HEK293 (cell line): ENCODE measurements around the gene ABLIM2.

Experiments used
- CTCF ChIA-PET: fragments of 350-600 bp; formaldehyde crosslinking; extraction: SDS; loops from one replicate; lab custom pipeline; 2021; ENCODE audit warnings: antibody characterized with exemption; lab: Yijun Ruan, JAX
- POLR2A ChIA-PET: fragments of 300-600 bp; formaldehyde crosslinking; extraction: SDS; loops from one replicate; lab custom pipeline; 2020; ENCODE audit warnings: antibody characterized with exemption, inconsistent platforms; lab: Yijun Ruan, JAX
- H3K27ac ChIP-seq: fragments of 200-500 bp; sonication (Bioruptor generic); 2 replicates; pipeline ENCODE4 v1.5.1; 2014; ENCODE audit warnings: low read depth, low read length, control low read depth, inconsistent platforms; ENCODE audit errors: extremely low read depth
- H3K36me3 ChIP-seq, 2 experiments: fragments of 200-500 bp in 1 of 2; sonication (Bioruptor generic) in 1 of 2; 1 replicate in 1 of 2; 2 replicates in 1 of 2; pipeline ENCODE4 v1.5.1; 2014 to 2017; ENCODE audit warnings: inconsistent platforms in 2 of 2, low read length in 2 of 2; ENCODE audit not compliant: control insufficient read depth in 2 of 2, insufficient read depth in 1 of 2
- H3K4me1 ChIP-seq: fragments of 200-500 bp; sonication (Bioruptor generic); 2 replicates; pipeline ENCODE4 v1.5.1; 2014; ENCODE audit warnings: mild to moderate bottlenecking, low read length, inconsistent platforms; ENCODE audit not compliant: control insufficient read depth, insufficient read depth
- H3K4me3 ChIP-seq: 2 replicates; pipeline ENCODE4 v1.5.1; 2011; ENCODE audit warnings: low read depth, mild to moderate bottlenecking, control low read depth, low read length, moderate library complexity
- H3K9me3 ChIP-seq: fragments of 200-500 bp; sonication (Bioruptor generic); 2 replicates; pipeline ENCODE4 v1.5.1; 2014; ENCODE audit warnings: low read depth, low read length, inconsistent platforms; ENCODE audit not compliant: control insufficient read depth, insufficient read depth
- FEZF1 ChIP-seq: fragments of 450-650 bp; formaldehyde crosslinking; IDR thresholded peaks from 2 replicates; pipeline ENCODE4 v1.5.1; 2016; ENCODE audit warnings: missing biosample characterization, missing genetic modification characterization
- HOXD13 ChIP-seq: sonication (generic); formaldehyde crosslinking; IDR thresholded peaks from 2 replicates; pipeline ENCODE4 v1.8.0; 2022; ENCODE audit warnings: missing genetic modification reagents, borderline replicate concordance
- KLF16 ChIP-seq: fragments of 450-650 bp; formaldehyde crosslinking; IDR thresholded peaks from 2 replicates; pipeline ENCODE4 v1.5.1; 2017; ENCODE audit warnings: missing biosample characterization, missing genetic modification characterization
- KLF8 ChIP-seq: fragments of 450-650 bp; formaldehyde crosslinking; IDR thresholded peaks from 2 replicates; pipeline ENCODE4 v1.5.1; 2016; ENCODE audit warnings: missing biosample characterization, missing genetic modification characterization
- MEIS1 ChIP-seq: sonication (generic); formaldehyde crosslinking; IDR thresholded peaks from 2 replicates; pipeline ENCODE4 v1.8.1; 2022; ENCODE audit warnings: missing genetic modification reagents, mild to moderate bottlenecking, borderline replicate concordance
- SCRT1 ChIP-seq: fragments of 450-650 bp; formaldehyde crosslinking; IDR thresholded peaks from 2 replicates; pipeline ENCODE4 v1.5.1; 2016; ENCODE audit warnings: missing biosample characterization, missing genetic modification characterization, borderline replicate concordance
- ZFP3 ChIP-seq: fragments of 450-650 bp; formaldehyde crosslinking; IDR thresholded peaks from 2 replicates; pipeline ENCODE4 v1.5.1; 2016; ENCODE audit warnings: low read depth, missing biosample characterization, missing genetic modification characterization
- ZFP41 ChIP-seq: fragments of 450-650 bp; formaldehyde crosslinking; IDR thresholded peaks from 2 replicates; pipeline ENCODE4 v1.5.1; 2016; ENCODE audit warnings: missing biosample characterization, missing genetic modification characterization, borderline replicate concordance
- ZNF146 ChIP-seq: fragments of 450-650 bp; formaldehyde crosslinking; IDR thresholded peaks from 2 replicates; pipeline ENCODE4 v1.5.1; 2016; ENCODE audit warnings: missing biosample characterization, missing genetic modification characterization
- ZNF23 ChIP-seq: fragments of 450-650 bp; formaldehyde crosslinking; IDR thresholded peaks from 2 replicates; pipeline ENCODE4 v1.5.1; 2016; ENCODE audit warnings: missing biosample characterization, missing genetic modification characterization, borderline replicate concordance
- ZNF354C ChIP-seq: fragments of 450-650 bp; formaldehyde crosslinking; IDR thresholded peaks from 2 replicates; pipeline ENCODE4 v1.5.1; 2016; ENCODE audit warnings: missing biosample characterization, missing genetic modification characterization, low read depth, borderline replicate concordance
- ZNF391 ChIP-seq: fragments of 450-650 bp; formaldehyde crosslinking; IDR thresholded peaks from 2 replicates; pipeline ENCODE4 v1.5.1; 2016; ENCODE audit warnings: low read depth, missing biosample characterization, missing genetic modification characterization, borderline replicate concordance
- ZNF449 ChIP-seq: fragments of 450-650 bp; formaldehyde crosslinking; IDR thresholded peaks from 2 replicates; pipeline ENCODE4 v1.5.1; 2017; ENCODE audit warnings: missing biosample characterization, mild to moderate bottlenecking, missing genetic modification characterization, moderate library complexity
- ZNF561 ChIP-seq: fragments of 450-650 bp; IDR thresholded peaks from 2 replicates; pipeline ENCODE4 v1.5.1; 2018; ENCODE audit warnings: missing biosample characterization, missing genetic modification characterization, borderline replicate concordance
- ZNF571 ChIP-seq: fragments of 450-650 bp; formaldehyde crosslinking; IDR thresholded peaks from 2 replicates; pipeline ENCODE4 v1.5.0; 2017; ENCODE audit warnings: missing biosample characterization, missing genetic modification characterization
- ZNF600 ChIP-seq: fragments of 450-650 bp; formaldehyde crosslinking; IDR thresholded peaks from 2 replicates; pipeline ENCODE4 v1.5.1; 2016; ENCODE audit warnings: missing biosample characterization, missing genetic modification characterization
- ZSCAN16 ChIP-seq: fragments of 450-650 bp; formaldehyde crosslinking; IDR thresholded peaks from 2 replicates; pipeline ENCODE4 v1.5.1; 2016; ENCODE audit warnings: missing biosample characterization, missing genetic modification characterization
- TF ChIP-seq, protein P1 (sequence below): fragments of 450-650 bp; formaldehyde crosslinking; IDR thresholded peaks from 2 replicates; pipeline ENCODE4 v1.5.1; 2016; ENCODE audit warnings: missing biosample characterization, missing genetic modification characterization
- TF ChIP-seq, protein P2 (sequence below): fragments of 450-650 bp; formaldehyde crosslinking; IDR thresholded peaks from 2 replicates; pipeline ENCODE4 v1.5.1; 2016; ENCODE audit warnings: missing biosample characterization, missing genetic modification characterization
- TF ChIP-seq, protein P3 (sequence below): fragments of 450-650 bp; formaldehyde crosslinking; conservative IDR thresholded peaks from 2 replicates; pipeline ENCODE4 v1.5.1; 2016; ENCODE audit warnings: low read depth, missing biosample characterization, missing genetic modification characterization

Gene ABLIM2

DNA sequence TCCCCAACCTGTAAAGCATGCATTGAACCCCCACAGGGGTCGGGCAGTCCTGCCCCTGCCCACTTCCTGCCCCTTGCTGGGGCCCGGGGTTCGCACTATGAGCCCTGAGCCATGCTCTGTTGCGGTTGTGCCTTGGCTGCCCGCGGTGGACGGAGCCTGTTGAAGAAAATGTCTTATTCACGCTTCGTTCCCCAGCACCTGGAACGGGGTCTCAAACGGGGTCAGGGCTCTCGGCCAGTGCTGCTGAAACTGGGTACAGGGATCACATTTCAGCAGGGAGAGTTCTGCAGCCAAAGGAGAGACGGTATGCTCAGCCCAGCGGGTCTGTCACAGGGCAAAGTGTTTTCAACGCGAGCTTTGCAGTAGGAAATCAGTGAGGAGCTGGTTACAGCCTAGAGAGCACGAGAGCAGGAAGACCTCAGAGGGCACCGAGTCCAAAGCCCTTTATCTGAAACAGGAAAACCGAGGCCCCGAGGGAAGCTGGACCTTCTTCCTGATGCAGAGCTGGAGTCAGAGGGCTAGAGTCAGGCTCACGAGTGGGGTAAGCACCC is 172.6 kb downstream of the ABLIM2 start:
- POLR2A ChIA-PET: no interaction called here
- Histone ChIP-seq H3K27ac (no peak overlapping the region), H3K4me1 (no peaks in the 10 kb centered on the region), H3K9me3 (no peaks in the 10 kb centered on the region), H3K4me3 (no peak overlapping the region), H3K36me3 (no peaks in the 10 kb centered on the region)
- TF ChIP-seq ZFP41 (tag by site-specific recombination) (no peak), ZNF561 (tag by site-specific recombination) (no peak), SCRT1 (no peak), KLF16 (tag by site-specific recombination) (no peak)
- CTCF ChIA-PET: interaction anchor here (0.6 to 6.1 kb wide), 5 partner anchors 18 to 224 kb away, joined by 3 to 100 read pairs (median 4); no protein-coding TSS in a partner anchor

- POLR2A ChIA-PET: no interaction called here
- TF ChIP-seq ZNF354C (tag by site-specific recombination): no peak
- TF ChIP-seq ZNF146 (tag by site-specific recombination): no peak
- no peak for TF ChIP-seq HOXD13 (CRISPR knock-in tag)
- TF ChIP-seq ZFP3 (tag by site-specific recombination): no peak
- TF ChIP-seq MEIS1 (CRISPR knock-in tag): no peak
- TF ChIP-seq, protein P1, sequence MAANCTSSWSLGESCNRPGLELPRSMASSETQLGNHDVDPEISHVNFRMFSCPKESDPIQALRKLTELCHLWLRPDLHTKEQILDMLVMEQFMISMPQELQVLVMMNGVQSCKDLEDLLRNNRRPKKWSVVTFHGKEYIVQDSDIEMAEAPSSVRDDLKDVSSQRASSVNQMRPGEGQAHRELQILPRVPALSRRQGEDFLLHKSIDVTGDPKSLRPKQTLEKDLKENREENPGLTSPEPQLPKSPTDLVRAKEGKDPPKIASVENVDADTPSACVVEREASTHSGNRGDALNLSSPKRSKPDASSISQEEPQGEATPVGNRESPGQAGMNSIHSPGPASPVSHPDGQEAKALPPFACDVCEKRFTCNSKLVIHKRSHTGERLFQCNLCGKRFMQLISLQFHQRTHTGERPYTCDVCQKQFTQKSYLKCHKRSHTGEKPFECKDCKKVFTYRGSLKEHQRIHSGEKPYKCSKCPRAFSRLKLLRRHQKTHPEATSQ: no peak
- TF ChIP-seq, protein P2, sequence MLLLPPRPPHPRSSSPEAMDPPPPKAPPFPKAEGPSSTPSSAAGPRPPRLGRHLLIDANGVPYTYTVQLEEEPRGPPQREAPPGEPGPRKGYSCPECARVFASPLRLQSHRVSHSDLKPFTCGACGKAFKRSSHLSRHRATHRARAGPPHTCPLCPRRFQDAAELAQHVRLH (tag by site-specific recombination): no peak
- TF ChIP-seq ZNF391 (tag by site-specific recombination): no peak
- no peak for TF ChIP-seq KLF8 (tag by site-specific recombination)
- TF ChIP-seq ZNF449: no peak
- TF ChIP-seq ZNF571 (tag by site-specific recombination): no peak
- TF ChIP-seq ZNF23 (tag by site-specific recombination): no peak
- CTCF ChIA-PET: interaction anchor here (0.6 to 1.3 kb wide), 4 partner anchors 15 to 182 kb away, joined by 3 to 7 read pairs (median 4); no protein-coding TSS in a partner anchor
- Histone ChIP-seq H3K36me3 (no peaks in the 10 kb centered on the region), H3K9me3 (no peaks in the 10 kb centered on the region), H3K27ac (no peak overlapping the region), H3K4me3 (no peak overlapping the region), H3K4me1 (no peaks in the 10 kb centered on the region)
These were observed 173.5 kb downstream of the ABLIM2 start for GRCh38 chr4:7985072-7985471.

DNA sequence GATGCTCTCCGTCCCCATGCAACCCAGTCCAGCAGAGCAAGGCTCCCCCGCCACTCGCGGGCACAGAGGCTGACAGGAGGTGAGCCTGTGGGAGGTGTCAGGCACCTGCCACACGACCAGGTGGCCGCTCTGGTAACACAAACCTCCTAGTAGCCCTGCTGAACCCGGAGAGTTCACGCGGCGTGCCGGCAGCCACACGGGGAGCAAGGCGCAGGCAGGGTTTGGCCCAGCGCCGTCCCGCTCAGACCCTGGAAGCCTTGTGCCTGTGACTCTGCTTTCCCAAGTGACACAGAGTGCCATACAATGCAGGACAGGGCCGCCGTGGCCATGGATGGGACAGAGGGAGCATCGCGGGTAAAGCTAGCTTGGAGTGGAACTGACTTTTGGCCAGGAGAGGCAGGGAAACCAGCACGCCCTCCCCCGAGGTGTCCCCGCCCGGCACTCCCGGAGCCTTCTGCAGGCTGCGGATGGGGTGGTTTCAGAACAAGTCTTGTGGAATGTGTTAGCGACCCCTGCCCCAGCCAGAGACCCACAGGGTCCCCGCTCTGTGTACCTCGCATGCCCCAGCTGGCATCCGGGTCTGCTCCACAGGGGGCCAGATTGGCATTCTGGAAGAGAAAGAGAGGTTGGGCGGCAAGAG is 174.2 kb downstream of the ABLIM2 start:
- no peak for TF ChIP-seq ZNF600 (tag by site-specific recombination)
- TF ChIP-seq, protein P3, sequence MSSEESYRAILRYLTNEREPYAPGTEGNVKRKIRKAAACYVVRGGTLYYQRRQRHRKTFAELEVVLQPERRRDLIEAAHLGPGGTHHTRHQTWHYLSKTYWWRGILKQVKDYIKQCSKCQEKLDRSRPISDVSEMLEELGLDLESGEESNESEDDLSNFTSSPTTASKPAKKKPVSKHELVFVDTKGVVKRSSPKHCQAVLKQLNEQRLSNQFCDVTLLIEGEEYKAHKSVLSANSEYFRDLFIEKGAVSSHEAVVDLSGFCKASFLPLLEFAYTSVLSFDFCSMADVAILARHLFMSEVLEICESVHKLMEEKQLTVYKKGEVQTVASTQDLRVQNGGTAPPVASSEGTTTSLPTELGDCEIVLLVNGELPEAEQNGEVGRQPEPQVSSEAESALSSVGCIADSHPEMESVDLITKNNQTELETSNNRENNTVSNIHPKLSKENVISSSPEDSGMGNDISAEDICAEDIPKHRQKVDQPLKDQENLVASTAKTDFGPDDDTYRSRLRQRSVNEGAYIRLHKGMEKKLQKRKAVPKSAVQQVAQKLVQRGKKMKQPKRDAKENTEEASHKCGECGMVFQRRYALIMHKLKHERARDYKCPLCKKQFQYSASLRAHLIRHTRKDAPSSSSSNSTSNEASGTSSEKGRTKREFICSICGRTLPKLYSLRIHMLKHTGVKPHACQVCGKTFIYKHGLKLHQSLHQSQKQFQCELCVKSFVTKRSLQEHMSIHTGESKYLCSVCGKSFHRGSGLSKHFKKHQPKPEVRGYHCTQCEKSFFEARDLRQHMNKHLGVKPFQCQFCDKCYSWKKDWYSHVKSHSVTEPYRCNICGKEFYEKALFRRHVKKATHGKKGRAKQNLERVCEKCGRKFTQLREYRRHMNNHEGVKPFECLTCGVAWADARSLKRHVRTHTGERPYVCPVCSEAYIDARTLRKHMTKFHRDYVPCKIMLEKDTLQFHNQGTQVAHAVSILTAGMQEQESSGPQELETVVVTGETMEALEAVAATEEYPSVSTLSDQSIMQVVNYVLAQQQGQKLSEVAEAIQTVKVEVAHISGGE (tag by site-specific recombination): no peak
- TF ChIP-seq FEZF1: no peak
- TF ChIP-seq ZSCAN16 (tag by site-specific recombination): no peak
- no peak overlapping the region for H3K27ac ChIP-seq
- ChIA-PET POLR2A (no interaction called here), CTCF (interaction anchor here (0.6 to 1.3 kb wide), 3 partner anchors 15 to 220 kb away, joined by 3 to 7 read pairs (median 3); no protein-coding TSS in a partner anchor)
- no peaks in the 10 kb centered on the region for H3K36me3 ChIP-seq
- no peaks in the 10 kb centered on the region for H3K9me3 ChIP-seq
- no peak overlapping the region for H3K4me3 ChIP-seq
- no peaks in the 10 kb centered on the region for H3K4me1 ChIP-seq
